NCI-H82 (cell line): ENCODE data around the gene MEIOC.
A peak's percentile ranks its signal among the peaks of the same experiment; 100 is the strongest.

Experiments
- DNase-seq: peaks from one replicate; lab custom pipeline; 2025; lab: John Stamatoyannopoulos, UW

The MEIOC gene

GRCh38 chr17:44708401-44709263 is 52.4 kb downstream of the MEIOC start, which contains the start of gene DBF4B:
Gene DBF4B (plus strand): TSS chr17:44708665. CDS start chr17:44708821, 156 bp downstream.
- peak; percentile 94 for DNase-seq

GRCh38 chr17:44719444-44719843 is 63.2 kb downstream of the MEIOC start:
- DNase-seq: no peak

- no peak for DNase-seq
Observed at GRCh38 chr17:44722254-44722653, 66.0 kb downstream of the MEIOC start.
